Measurements from ENCODE around the gene KCTD2.

KCTD2 gene

DNA sequence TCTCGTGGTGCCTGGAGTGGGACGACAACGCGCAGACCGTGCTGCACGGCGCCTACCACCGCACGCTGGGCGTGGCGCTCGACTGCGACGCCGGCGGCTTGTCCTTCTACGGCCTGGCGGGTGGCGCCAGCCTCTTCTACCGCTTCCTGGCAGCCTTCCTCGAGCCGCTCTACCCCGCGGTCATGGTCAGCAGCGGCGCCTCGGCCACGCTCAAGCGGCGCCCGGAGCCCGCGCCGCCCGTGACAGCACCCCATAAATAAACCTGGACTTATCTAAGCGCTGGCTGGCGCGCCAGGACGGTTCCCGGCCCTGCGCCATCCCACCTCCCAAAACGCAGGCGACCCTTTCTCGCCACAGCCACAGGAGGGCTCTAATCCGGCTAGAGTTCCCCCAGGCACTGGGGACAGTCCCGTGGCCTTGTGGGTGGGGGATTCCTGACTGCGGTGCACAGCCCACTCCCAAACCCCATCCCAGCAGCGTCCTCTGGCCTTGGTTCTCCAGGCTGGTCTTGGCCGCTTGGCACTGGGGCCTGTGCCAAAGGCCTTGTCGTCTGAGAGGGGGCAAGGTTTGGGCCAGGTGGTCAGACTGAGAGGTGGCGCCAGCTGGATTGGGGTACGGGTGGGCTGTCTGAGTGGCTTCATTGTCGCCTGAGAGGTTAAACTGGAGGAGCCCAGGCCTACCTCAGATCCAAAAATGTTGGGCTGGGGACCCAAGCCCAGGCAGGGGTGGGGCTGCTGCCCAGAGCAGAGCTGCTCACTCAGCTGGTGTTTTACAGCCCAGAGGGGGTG is 30.7 kb downstream of the KCTD2 start:
- DNase-seq (ENCODE audit: low read depth in 2 of 2) = no peak

DNA sequence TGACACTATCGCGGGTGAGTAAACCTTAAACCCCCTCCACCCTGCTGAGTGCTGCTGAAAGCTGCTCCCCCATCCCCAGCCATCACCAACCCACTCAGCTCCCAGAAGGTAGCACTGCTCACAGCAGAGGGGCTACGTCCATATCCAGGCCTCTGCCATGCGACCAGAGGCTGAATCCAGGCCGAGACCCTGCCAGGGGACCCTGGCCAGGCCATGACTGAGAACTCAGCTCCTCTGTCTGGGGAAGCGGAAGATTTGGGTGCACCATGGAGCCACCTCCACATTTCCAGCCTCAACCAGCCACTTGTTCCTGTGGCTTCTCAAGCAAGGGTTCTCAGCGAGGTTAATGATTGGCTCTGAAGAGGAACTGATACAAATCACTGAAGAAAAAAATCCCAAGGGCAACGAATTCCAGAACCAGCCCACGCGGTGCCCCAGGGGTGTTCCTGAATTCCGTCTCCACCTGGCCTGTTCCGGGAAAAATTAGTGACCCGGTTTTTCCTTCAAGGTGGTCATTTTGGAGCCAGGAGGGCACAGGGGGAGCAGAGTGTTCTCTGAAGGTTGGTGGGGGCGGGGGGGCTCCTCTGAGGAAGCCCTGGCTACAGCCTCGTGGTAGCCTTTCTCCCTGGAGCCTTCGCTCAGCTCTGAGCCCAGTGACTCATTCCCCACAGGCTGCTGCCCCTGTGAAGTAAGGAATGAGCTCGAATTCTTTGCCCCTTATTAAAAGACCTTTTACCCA is 31.4 kb downstream of the KCTD2 start:
- DNase-seq (ENCODE audit: low read depth in 2 of 2) = no peak

DNA sequence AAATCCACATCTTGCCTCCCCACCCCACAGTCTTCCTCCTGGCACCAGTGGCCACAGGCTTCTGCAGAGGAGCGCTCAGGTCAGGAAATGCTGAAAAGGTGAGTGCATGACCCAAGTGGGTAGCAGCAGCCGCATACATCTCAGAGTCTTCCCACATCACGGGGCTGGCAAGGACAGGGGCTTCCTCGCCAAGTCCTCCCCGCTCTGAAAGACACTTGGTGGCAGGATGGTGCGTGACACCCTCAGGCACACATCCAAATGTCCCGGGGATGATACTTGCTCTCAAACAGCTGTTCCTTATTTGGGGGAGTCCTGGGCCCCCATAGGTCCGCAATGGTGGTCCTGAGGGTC is 32.0 kb downstream of the KCTD2 start:
- DNase-seq (ENCODE audit: low read depth in 2 of 2) = no peak

DNA sequence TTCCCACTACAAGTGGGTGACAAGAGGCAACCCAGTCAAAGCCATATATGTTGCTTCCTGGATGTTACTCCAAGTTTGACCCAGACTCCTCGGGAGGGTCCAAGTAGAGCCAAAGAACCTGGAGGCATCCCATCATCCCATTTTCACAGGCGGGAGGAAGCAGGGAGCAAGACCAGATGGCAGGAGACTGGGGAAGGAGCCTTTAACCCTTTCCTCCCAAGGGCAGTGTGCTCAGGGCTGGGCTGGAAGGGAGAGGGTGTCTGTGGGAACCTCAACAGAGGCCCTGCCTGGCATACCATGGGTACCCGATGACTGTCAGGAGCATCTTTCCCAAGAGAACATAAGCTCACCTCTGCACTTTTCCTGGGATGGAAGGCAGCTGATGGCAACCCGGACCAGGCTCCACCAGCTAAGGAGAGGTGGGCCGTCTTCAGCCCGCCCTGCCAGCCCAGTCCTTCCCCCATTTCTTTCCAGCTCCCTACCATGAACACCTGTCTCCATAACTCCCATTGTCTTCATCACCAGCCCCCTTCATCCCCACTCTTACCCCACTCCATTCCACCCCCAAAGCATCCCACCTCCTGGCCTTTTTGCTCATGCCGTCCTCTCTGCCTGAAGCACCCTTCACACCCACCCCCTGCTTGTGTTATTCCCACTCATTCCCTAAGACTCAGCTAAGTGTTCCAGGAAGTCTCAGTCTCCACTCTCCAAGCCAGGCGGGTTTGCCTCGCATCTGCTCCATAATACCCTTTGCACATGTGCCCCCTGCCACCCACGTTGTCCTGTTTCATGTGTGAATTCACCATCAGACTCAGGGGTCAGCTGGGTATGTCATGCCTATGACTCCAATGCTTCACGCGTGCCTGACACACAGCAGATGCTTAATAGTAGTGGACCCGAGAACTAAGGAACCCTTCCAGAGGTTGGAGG is 34.9 kb downstream of the KCTD2 start:
- DNase-seq (ENCODE audit: low read depth in 2 of 2) = no peak

DNA sequence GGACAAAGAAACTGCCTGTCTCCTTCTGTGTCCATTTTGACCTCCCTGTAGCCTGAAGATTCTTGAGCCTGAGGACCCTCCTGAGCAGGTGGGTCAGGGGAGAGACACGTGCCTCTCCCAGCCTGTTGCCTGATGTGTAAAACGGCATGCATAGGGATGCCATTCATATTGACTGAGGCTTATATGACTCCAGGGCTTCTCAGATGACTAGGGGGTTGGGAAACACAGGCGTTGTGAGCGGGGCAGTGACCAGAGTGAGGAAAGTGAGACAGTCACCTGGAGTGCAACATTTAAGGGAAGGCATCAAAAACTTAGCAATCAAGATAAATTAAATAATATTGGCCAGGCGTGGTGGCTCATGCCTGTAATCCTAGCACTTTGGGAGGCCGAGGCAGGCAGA is 35.7 kb downstream of the KCTD2 start:
- no peak for DNase-seq (ENCODE audit: low read depth in 2 of 2)

DNA sequence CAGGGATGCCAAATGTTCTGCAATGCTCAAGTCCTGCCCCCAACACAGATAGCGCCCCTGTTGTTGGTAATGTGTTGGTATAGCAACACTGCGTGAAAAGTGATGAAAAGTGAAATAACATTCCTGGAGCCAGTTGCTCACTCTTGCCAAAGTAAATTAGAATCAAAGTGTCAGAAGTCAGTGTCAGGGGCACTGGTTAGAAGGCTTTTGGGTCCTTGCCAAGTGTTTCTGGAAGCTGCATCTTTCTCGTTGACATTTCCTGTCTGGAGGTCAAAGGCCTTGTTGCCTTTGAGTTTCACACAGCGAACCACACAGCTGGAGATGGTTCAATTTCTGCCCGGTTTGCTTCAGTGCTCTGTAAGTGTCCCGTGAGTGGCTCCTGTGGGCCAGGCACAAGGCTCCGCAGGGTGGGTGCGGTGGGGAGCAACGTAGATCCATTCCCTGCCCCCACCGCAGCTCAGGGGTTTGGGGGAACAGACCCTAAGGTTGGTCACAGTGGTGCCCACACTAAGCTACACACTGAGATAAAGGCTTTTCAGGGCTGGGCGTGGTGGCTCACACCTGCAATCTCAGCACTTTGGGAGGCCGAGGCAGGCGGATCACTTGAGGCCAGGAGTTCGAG is 37.1 kb downstream of the KCTD2 start:
- no peak for DNase-seq (ENCODE audit: low read depth in 2 of 2)

DNA sequence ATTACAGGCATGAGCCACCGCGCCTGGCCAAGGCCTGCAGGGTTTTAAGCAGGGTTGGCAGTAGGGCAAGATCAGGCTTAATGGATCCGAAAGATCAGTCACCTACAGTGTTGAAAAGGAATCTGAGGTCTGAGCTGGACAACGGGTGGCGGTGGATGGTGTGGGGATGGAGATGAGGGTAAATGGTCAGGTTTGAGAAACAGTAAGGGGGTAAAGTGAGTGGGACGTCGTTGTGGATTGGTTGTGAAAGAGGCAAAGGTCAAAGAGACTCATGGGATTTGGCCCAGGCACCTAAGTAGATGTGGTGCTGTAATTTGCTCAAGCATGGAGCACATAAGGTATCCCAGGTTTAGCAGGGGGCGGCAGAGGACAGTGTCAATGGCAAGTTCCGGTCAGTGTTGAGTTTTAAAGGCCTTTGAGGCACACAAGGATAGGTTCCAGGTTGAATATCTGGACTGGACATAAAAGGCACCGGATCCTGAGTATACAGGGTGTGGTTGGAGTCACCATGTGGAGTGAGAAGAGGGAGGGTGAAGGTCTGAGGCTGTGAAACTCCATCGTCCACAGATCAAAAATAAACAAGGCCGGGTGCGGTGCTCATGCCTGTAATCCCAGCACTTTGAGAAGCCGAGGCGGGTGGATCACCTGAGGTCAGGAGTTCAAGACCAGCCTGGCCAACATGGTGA is 39.6 kb downstream of the KCTD2 start:
- DNase-seq (ENCODE audit: low read depth in 2 of 2) = no peak

DNA sequence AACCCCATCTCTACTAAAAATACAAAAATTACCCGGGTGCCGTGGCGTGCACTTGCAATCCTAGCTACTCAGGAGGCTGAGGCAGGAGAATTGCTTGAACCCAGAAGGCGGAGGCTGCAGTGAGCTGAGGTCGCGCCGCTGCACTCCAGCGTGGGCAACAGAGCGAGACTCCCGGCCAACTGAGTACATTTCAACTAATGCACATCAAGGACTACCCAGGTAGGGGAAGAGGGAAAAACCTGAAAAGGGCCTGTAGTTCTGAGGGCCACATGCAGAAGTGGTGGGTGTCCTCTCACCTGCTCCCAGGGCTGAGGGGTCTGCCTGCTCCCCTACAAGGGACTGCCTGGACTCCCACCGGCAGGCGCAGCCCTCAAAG is 40.1 kb downstream of the KCTD2 start:
- no peak for DNase-seq (ENCODE audit: low read depth in 2 of 2)

DNA sequence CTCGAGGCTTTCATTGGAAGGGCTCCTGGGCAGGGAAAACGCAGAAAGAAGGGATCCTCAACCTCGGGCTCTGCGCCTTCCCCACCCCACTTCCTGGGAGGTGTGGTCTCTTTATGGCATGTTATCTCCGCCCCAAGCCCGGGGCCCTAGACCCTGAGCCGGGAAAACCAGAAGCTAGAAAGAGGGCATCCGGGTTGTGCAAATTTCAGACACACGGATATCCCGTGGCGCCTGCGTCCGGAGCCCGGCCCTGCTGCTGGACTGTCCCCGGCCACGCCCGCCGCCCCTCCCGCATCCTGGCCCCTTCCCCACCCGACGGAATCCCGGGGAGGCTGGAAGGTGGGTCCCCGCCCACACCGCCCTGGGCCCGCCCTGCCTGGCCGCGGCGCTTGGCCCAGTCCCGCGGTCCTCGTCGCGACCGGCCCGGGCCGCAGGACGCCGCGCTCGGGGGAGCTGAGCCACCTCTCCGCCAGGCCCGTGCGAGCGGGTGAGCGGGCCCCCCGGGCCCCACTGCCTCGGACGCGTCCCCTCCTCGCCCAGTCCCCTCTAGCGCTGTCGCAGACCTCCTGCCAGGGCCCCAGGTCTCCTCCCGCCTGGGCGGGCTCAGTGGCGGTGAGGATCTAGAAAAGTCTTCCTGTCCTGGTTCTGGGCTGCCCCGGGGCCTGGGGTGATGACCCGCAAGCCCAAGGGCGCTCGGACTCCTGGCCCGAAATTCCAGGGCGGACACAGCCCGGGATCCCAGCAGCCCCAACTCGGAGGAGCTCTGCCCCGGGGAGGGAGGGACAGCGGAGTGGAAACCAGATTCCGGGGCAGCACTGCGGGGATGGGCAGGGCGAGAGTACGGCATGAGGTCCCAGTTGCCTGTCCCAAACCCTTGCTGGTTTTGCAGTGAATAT is 40.8 kb downstream of the KCTD2 start, which contains the start of gene SLC16A5:
TSS of gene SLC16A5 (plus strand) at position 397 of the 896 bp plus-strand sequence. CDS start 5,683 bp downstream, outside the sequence.
- no peak for DNase-seq (ENCODE audit: low read depth in 2 of 2)

DNA sequence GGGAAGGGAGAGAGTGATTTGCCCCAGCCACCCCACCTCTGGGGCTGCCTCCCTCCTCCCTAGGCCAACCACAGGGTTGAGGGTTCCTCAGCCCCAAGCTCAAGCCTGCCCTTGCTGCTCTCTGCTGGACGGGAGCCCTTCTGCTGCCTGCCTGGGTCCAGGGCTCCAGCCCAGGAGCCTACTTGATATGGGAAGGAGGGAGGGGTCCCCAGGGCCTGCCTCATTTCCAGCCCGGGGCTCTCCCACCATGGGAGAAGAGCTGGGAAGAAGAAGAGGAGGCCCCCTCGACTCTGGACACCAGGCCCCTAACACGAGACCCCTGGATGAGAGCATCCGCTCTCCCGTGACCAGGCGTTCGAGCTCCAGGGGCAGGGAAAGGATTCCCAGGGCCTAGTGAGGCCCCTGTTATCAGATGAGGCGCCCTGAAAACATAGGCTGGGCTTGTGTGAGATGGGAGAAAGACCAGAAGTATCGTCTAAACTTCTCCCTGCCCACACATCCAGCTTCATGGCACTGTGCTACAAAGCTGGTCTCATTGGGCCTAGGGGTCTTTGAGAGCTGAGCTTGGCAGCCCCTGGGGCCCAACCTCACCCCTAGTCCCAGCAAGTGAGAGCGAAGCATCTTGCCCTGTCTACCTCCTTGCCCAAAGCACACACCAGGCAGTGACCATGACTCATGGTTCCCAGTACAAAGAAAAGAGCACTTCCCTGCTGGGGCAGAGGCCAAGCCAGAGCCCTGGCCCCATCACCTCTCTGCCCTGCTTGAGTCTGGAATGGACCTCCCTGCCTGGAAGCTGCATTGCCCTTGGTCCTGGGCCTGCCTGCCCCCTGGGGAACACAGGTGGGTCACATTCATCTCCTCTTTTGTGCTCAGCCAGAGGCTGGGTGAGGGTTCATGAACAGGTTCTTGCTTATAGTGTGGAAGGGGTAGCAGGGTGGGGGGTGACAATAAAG is 41.7 kb downstream of the KCTD2 start:
- DNase-seq (ENCODE audit: low read depth in 2 of 2) = no peak

DNA sequence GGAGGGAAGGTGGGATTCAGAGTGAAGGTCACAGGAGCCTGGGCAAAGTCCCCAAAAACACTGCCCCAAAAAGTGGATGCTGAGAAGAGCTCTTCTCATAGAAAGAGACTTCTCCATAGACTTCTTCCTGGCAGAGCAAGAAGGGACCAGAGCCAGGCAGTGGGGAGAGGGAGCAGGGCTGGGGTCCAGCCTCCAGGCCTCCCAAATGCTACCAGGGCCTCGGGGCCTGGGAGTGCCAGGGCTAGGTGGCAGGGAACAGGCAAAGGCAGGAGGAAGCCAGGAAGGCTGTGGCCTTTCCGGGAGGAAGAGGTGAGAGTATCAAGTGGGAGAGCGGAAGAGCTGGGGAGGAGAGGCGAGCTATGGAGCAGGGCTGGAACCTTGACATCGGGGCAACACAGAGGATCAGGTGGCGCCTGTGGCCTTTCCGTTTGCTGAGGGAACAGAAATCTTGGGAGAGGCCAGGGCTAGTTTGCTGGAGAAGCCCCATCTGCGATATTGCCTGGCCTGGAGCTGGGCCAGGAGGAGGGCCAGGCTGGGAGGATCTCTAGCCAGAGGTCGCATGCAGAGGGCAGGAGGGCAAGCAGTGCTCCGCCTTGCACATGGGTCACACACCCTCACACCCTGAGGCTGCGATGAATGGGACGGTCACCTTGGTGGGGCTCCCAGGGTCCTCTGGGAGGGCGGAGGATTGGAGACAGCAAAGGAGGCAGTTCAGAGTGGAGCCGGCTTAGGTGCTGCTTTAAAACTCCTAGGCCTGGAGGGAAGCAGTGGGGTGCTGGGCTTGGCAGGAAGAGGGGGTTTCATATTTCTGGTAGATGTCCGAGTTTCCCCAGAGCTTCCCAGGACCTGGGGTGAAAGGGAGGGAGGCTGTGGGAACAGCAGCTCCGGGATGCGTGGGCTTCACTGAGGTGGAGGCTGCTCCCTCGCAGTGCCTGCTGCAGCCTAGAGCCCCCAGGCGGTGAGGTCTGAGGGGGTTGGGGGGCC is 44.1 kb downstream of the KCTD2 start:
- no peak for DNase-seq (ENCODE audit: low read depth in 2 of 2)

DNA sequence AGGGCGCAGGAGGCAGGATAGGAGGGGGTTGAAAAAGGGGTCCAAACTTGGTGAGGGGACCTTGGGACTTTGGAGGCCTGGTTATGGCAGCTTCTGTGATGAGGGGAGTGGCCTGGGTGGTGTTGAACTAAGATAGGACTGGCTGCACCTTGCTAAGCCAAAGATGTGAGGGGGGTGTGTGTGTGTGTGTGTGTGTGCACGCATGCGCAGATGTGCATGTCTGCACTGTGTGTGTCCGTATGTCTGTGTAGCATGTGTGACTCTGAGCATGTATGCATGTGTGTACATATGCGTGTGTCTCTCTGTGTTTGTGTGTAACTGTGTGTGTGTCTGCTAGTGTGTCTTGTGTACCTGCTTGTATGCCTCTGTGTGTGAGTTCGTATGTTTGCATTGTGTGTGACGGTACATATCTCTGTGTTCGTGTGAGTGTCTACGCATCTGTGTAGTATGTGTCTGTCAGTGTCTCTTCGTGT is 44.9 kb downstream of the KCTD2 start:
- no peak for DNase-seq (ENCODE audit: low read depth in 2 of 2)

DNA sequence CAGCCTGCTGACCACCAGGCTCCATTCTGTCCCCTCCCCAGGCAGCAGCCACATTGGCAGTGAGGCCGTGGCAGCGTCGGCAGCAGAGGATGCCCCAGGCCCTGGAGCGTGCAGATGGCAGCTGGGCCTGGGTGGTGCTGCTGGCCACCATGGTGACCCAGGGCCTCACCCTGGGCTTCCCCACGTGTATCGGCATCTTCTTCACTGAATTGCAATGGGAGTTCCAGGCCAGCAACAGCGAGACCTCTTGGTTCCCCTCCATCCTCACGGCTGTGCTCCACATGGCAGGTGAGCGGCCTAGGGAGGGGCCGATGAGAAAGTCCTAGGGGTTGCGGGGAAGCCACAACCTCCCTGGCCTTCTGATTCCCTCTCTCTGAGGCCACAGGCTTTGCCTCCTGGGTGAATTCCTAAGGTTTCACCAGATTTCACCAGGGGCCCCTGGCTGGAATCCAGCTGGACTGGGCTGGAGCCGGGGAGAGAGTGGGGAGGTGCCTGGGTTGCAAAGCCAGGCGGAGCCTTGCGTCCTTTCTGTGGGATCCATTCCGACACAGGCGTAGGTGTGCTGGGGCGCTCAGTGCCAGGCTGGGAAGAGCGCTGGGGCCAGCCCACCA is 46.6 kb downstream of the KCTD2 start:
- no peak for DNase-seq (ENCODE audit: low read depth in 2 of 2)

DNA sequence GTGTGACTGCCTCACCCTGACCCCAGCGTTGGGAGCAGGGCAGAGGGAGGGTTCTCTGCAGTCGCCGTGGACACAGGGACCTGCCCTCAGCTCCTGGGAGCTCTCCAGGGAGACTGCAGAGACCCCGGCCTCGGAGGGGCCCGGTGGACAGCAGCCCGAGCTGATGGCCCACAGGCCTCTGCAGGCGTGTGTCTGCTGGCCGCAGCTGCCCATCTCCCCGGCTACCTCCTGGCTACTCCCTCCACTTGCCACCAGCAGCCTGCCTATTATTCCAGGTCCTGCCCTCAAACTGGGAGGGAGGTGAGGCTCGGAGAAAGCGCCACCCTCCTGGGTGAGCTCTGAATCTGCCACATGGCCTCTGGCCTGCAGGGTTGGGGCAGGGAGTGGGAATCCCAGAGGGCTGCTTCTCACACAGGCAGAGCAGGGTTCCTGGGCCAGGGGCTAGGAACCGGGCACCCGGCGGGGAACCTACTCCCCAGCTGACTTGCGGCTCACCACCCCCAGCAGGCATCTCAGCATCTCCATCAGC is 47.9 kb downstream of the KCTD2 start:
- no peak for DNase-seq (ENCODE audit: low read depth in 2 of 2)

DNA sequence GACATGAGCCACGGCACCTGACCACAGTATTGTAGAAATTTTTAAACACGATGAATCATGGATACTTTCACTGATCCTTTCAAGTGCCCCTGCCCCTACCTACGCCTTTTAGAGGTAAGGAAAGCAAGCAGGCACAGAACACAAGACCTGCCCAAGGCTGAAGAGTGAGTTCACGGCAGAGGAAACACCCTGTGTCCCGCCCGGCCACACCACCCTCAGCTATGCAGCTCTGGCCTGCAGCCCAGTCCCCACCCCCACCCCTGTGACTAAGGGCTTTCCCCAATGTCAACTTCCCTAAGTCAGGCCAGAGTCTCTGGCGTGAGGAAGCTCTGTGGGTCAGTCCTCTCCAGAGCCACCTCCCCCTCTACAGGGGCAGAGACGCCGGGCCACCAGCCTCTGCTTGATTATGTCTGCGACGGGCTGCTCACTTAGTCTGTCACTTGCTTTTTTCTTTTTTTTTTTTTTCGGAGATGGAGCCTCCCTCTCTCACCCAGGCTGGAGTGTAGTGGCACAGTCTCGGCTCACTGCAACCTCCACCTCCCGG is 49.1 kb downstream of the KCTD2 start:
- no peak for DNase-seq (ENCODE audit: low read depth in 2 of 2)

DNA sequence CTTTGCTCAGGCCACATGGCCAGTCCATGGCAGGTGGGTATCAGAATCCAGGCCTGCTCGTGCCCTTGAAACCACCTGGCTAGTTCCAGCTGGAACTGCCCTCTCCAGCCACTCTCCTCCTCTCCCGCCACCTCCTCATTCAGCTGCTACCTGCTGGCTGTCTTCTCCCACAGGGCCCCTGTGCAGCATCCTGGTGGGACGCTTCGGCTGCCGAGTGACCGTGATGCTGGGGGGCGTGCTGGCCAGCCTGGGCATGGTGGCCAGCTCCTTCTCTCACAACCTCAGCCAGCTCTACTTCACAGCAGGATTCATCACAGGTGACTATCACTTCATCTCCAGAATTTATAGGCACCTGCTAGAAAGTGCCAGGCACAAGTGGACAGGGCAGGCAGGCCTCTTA is 50.8 kb downstream of the KCTD2 start:
- DNase-seq (ENCODE audit: low read depth in 2 of 2) = no peak

DNA sequence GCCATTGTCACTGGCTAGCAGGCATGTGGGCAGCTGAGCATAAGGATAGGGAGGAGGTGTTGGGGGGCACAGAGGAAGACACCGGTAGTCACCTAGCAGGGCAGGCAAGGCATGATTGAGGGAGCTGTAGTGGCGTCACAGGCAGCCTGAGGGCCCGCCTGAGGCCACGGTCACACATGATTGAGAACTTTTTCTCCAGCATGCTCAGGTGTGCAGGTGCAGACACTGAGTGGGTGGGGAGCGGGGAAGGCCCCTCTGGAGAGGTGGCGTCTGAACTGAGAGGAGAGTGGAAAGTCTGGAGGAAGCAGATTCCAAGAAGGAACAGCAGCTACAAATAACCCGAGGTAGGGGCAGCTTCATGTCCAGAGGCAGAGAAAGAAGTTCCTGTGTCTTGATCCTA is 51.8 kb downstream of the KCTD2 start:
- DNase-seq (ENCODE audit: low read depth in 2 of 2) = no peak

Measured in activated CD8-positive, alpha-beta memory T cell treated with anti-CD3 and anti-CD28 coated beads for 4 hours (primary cell).